ENCODE measurements around the gene NKAP.

- TF ChIP-seq GATA3 (IDR thresholded peaks at IDR 0.05; ENCODE audit: low read depth, low read length) (no peak), GATA2 (IDR thresholded peaks at IDR 0.05; ENCODE audit: low read depth, low read length) (no peak)
Measured at GRCh38 chrX:119917877-119918276, 25.7 kb downstream of the NKAP start.
